K562 (cell line): ENCODE data around the gene STK32C. TPM values are rescaled to one million over a fixed set of nuclear protein-coding genes. Genes with fewer than 3 reads are reported as not detected.

Source experiments
- DDX20 ChIP-seq: fragments of 450-650 bp; IDR thresholded peaks from 2 replicates; pipeline ENCODE4 v1.6.1; 2016; ENCODE audit warnings: missing genetic modification characterization, low read depth, mild to moderate bottlenecking, missing compliant biosample characterization, moderate library complexity
- ESRRA ChIP-seq: fragments of 450-650 bp; IDR thresholded peaks from 2 replicates; pipeline ENCODE4 v1.6.1; 2014; ENCODE audit warnings: low read depth, mild to moderate bottlenecking, moderate library complexity, borderline replicate concordance
- HOXB6 ChIP-seq: fragments of 250-450 bp; sonication (Bioruptor Pico); IDR thresholded peaks from 2 replicates; pipeline ENCODE4 v1.5.1; 2022; ENCODE audit warnings: mild to moderate bottlenecking, borderline replicate concordance
- MXI1 ChIP-seq: IDR thresholded peaks from 2 replicates; pipeline ENCODE4 v1.6.1; 2011; ENCODE audit warnings: low read depth, mild to moderate bottlenecking, improper control_type of control experiment, low read length
- NFE2L1 ChIP-seq: fragments of 450-650 bp; IDR thresholded peaks from 2 replicates; pipeline ENCODE4 v1.6.1; 2016; ENCODE audit warnings: missing genetic modification characterization, low read depth, mild to moderate bottlenecking, missing compliant biosample characterization, moderate library complexity, borderline replicate concordance
- POLR2AphosphoS5 ChIP-seq: IDR thresholded peaks from 2 replicates; pipeline ENCODE4 v1.6.1; 2011; ENCODE audit warnings: mild to moderate bottlenecking, low read depth, low read length, moderate library complexity; ENCODE audit not compliant: control insufficient read depth, insufficient read depth
- TAF9B ChIP-seq: fragments of 450-650 bp; IDR thresholded peaks from 2 replicates; pipeline ENCODE4 v1.6.1; 2018; ENCODE audit warnings: mild to moderate bottlenecking; ENCODE audit not compliant: partially characterized antibody
- ZSCAN32 ChIP-seq: fragments of 450-650 bp; formaldehyde crosslinking; IDR thresholded peaks from 2 replicates; pipeline ENCODE4 v1.4.0; 2020; ENCODE audit warnings: mild to moderate bottlenecking, moderate library complexity
- polyA plus RNA-seq, 8 experiments: library from polyadenylated mRNA; depleted of rRNA in 4 of 8; stranded (reverse) in 5 of 8; unstranded in 3 of 8; fragments of >200 nt; fragmentation: Nextera tagmentation in 2 of 8; fragmentation: Illumina TruSeq in 1 of 8; extraction: Ambion mirVana in 2 of 8; extraction: Trizol in 1 of 8; gene quantifications; 2 replicates each; pipeline versions ENCODE4 v1.2.1 to v1.2.3, GENCODE V29; 2011 to 2014; ENCODE audit warnings: inconsistent platforms in 1 of 8, missing spikeins in 1 of 8
- total RNA-seq, 7 experiments: library from RNA; depleted of rRNA in 6 of 7; stranded (reverse); fragments of >200 nt in 6 of 7; fragmentation: Illumina TruSeq in 2 of 7; extraction: Trizol in 2 of 7; gene quantifications; 2 replicates each; pipeline versions ENCODE4 v1.2.1 to v1.2.3, GENCODE V29; 2011 to 2021; ENCODE audit warnings: low replicate concordance in 1 of 7
- TF ChIP-seq, protein P1 (sequence below), 2 experiments: fragments of 450-650 bp in 1 of 2; sonication (generic) in 1 of 2; formaldehyde crosslinking in 1 of 2; IDR thresholded peaks; 2 replicates each; pipeline versions ENCODE4 v1.7.1 to v1.9.0; 2016 to 2022; ENCODE audit warnings: inconsistent platforms in 1 of 2, mild to moderate bottlenecking in 1 of 2, missing genetic modification reagents in 1 of 2
- TF ChIP-seq, protein P2 (sequence below): fragments of 250-450 bp; sonication (Bioruptor Pico); IDR thresholded peaks from 2 replicates; pipeline ENCODE4 v1.8.0; 2021; ENCODE audit warnings: moderate library complexity, mild to moderate bottlenecking, inconsistent platforms
- TF ChIP-seq, protein P3 (sequence below), 2 experiments: fragments of 450-650 bp; IDR thresholded peaks; 2 replicates each; pipeline ENCODE4 v1.6.1; 2016
- TF ChIP-seq, protein P4 (sequence below): fragments of 250-450 bp; sonication (Bioruptor Pico); IDR thresholded peaks from 2 replicates; pipeline ENCODE4 v1.8.0; 2021; ENCODE audit warnings: mild to moderate bottlenecking, moderate library complexity

STK32C gene
- total and polyA plus RNA-seq, 9 of the 15 experiments (the other 6 are each of a cell fraction or from before 2014, with no cell fraction given) = 1.5 to 20.9 (median 6.5) TPM

DNA sequence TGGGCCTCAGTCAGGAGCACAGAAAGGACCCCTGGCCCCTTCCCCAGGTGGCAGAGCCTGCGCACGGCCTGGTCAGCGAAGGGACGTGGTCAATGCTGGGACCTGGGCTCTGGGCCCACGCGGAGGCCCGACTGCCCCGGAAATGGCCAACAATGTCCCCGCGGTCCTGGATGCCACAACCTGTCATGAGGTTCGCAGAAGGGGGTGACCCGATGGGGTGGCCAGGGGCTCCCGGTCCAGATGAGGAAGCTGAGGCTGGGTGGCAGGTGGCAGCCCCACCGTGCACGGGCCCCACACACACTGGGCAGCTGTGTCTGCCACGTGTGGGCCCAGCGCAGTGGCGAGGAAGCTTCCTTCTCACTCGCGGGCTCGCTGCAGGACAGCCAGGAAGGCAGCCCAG is 71.6 kb downstream of the STK32C start (continued):
- TF ChIP-seq, protein P1, sequence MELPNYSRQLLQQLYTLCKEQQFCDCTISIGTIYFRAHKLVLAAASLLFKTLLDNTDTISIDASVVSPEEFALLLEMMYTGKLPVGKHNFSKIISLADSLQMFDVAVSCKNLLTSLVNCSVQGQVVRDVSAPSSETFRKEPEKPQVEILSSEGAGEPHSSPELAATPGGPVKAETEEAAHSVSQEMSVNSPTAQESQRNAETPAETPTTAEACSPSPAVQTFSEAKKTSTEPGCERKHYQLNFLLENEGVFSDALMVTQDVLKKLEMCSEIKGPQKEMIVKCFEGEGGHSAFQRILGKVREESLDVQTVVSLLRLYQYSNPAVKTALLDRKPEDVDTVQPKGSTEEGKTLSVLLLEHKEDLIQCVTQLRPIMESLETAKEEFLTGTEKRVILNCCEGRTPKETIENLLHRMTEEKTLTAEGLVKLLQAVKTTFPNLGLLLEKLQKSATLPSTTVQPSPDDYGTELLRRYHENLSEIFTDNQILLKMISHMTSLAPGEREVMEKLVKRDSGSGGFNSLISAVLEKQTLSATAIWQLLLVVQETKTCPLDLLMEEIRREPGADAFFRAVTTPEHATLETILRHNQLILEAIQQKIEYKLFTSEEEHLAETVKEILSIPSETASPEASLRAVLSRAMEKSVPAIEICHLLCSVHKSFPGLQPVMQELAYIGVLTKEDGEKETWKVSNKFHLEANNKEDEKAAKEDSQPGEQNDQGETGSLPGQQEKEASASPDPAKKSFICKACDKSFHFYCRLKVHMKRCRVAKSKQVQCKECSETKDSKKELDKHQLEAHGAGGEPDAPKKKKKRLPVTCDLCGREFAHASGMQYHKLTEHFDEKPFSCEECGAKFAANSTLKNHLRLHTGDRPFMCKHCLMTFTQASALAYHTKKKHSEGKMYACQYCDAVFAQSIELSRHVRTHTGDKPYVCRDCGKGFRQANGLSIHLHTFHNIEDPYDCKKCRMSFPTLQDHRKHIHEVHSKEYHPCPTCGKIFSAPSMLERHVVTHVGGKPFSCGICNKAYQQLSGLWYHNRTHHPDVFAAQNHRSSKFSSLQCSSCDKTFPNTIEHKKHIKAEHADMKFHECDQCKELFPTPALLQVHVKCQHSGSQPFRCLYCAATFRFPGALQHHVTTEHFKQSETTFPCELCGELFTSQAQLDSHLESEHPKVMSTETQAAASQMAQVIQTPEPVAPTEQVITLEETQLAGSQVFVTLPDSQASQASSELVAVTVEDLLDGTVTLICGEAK (IDR thresholded peaks at IDR 0.05) = no peak
- TF ChIP-seq, protein P1 (CRISPR knock-in tag; IDR thresholded peaks at IDR 0.05) = no peak
- TF ChIP-seq, protein P2, sequence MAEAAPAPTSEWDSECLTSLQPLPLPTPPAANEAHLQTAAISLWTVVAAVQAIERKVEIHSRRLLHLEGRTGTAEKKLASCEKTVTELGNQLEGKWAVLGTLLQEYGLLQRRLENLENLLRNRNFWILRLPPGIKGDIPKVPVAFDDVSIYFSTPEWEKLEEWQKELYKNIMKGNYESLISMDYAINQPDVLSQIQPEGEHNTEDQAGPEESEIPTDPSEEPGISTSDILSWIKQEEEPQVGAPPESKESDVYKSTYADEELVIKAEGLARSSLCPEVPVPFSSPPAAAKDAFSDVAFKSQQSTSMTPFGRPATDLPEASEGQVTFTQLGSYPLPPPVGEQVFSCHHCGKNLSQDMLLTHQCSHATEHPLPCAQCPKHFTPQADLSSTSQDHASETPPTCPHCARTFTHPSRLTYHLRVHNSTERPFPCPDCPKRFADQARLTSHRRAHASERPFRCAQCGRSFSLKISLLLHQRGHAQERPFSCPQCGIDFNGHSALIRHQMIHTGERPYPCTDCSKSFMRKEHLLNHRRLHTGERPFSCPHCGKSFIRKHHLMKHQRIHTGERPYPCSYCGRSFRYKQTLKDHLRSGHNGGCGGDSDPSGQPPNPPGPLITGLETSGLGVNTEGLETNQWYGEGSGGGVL = no peak
- TF ChIP-seq DDX20 (tag) (no peak), MXI1 (no peak), TAF9B (no peak), POLR2AphosphoS5 (no peak), ZSCAN32 (CRISPR knock-in tag) (no peak), ESRRA (no peak), NFE2L1 (tag) (no peak), HOXB6 (CRISPR knock-in tag) (no peak)
- TF ChIP-seq, protein P3, sequence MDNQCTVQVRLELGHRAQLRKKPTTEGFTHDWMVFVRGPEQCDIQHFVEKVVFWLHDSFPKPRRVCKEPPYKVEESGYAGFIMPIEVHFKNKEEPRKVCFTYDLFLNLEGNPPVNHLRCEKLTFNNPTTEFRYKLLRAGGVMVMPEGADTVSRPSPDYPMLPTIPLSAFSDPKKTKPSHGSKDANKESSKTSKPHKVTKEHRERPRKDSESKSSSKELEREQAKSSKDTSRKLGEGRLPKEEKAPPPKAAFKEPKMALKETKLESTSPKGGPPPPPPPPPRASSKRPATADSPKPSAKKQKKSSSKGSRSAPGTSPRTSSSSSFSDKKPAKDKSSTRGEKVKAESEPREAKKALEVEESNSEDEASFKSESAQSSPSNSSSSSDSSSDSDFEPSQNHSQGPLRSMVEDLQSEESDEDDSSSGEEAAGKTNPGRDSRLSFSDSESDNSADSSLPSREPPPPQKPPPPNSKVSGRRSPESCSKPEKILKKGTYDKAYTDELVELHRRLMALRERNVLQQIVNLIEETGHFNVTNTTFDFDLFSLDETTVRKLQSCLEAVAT (IDR thresholded peaks at IDR 0.05) = no peak
- TF ChIP-seq, protein P4, sequence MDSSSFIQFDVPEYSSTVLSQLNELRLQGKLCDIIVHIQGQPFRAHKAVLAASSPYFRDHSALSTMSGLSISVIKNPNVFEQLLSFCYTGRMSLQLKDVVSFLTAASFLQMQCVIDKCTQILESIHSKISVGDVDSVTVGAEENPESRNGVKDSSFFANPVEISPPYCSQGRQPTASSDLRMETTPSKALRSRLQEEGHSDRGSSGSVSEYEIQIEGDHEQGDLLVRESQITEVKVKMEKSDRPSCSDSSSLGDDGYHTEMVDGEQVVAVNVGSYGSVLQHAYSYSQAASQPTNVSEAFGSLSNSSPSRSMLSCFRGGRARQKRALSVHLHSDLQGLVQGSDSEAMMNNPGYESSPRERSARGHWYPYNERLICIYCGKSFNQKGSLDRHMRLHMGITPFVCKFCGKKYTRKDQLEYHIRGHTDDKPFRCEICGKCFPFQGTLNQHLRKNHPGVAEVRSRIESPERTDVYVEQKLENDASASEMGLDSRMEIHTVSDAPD (CRISPR knock-in tag) = no peak
